ENCODE results near the gene PTPRG.

DNA sequence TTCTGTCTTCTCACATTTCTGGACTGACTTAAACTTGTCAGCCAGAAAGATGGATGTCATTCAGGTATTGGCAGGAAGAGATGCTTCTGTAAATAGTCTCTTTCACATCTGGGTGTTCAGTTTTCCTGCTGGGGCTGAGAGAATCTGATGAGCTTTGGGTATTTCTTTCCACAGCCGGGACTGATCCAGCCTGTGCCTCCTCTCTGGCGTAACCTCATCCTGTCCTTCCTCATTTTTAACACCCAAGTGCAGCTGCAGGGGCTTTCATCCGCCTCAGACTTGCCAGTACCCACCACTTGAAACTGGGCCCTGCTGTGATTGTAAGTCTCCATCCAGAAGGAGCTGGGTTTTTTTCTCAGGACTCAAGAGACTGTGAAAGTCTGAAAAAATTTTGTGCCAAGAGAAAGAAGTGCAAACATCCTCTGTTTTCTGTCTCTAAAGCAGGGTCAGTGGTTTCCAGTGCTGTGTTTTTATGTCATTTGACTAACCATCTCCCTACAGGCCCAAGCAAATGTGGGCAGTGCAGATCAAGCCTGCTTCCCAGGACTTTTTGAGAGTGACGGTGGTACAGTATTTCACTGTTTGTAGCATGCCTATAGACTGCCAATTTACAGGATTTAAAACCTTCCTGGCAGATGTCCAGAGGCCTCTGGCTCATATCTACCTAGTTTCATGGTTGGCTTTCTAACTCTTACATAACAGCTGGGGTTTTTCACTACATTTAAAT, 342.7 kb downstream of the PTPRG start:
- no peak for TF ChIP-seq YY1 (IDR thresholded peaks at IDR 0.05; ENCODE audit: low read depth)
- TF ChIP-seq TAF1 (IDR thresholded peaks at IDR 0.05; ENCODE audit: low read depth) = no peak
- TF ChIP-seq CEBPB (IDR thresholded peaks at IDR 0.05) = no peak
- TF ChIP-seq, protein P1, sequence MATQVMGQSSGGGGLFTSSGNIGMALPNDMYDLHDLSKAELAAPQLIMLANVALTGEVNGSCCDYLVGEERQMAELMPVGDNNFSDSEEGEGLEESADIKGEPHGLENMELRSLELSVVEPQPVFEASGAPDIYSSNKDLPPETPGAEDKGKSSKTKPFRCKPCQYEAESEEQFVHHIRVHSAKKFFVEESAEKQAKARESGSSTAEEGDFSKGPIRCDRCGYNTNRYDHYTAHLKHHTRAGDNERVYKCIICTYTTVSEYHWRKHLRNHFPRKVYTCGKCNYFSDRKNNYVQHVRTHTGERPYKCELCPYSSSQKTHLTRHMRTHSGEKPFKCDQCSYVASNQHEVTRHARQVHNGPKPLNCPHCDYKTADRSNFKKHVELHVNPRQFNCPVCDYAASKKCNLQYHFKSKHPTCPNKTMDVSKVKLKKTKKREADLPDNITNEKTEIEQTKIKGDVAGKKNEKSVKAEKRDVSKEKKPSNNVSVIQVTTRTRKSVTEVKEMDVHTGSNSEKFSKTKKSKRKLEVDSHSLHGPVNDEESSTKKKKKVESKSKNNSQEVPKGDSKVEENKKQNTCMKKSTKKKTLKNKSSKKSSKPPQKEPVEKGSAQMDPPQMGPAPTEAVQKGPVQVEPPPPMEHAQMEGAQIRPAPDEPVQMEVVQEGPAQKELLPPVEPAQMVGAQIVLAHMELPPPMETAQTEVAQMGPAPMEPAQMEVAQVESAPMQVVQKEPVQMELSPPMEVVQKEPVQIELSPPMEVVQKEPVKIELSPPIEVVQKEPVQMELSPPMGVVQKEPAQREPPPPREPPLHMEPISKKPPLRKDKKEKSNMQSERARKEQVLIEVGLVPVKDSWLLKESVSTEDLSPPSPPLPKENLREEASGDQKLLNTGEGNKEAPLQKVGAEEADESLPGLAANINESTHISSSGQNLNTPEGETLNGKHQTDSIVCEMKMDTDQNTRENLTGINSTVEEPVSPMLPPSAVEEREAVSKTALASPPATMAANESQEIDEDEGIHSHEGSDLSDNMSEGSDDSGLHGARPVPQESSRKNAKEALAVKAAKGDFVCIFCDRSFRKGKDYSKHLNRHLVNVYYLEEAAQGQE (IDR thresholded peaks at IDR 0.05; ENCODE audit: low read depth) = no peak
- no peak for TF ChIP-seq RAD21 (IDR thresholded peaks at IDR 0.05; ENCODE audit: low read depth)
- no peak for TF ChIP-seq EP300 (IDR thresholded peaks at IDR 0.05; ENCODE audit: borderline replicate concordance)
- no peak for TF ChIP-seq EGR1 (IDR thresholded peaks at IDR 0.05)
